Measurements from ENCODE around the gene ZNF99.
"Not testable (repeated sequence)": the region's sequence is repeated elsewhere in the genome, so short reads cannot be mapped to it uniquely, and the experiment has no call there.

The ZNF99 gene

DNA sequence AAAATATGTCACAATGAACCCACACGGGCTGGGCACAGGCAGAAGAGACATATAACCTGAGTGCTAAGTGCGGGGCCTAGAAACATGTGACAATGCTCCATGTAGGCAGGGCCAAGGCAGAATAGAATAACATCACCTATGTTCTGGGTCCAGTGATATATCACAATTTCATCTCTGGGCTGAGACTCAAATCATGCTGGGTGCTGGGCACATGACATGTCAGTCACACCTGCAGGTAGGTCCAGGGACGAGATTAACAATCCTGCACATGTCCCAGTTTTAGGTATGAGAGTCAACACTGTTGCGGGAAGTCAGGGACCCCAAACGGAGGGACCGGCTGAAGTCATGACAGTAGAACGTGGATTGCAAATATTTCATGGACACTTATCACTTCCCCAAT is 50.3 kb downstream of the ZNF99 start:
- Histone ChIP-seq H3K4me1 (ENCODE audit: control insufficient read depth in 1 of 2, insufficient read depth in 2 of 2, low read length in 2 of 2) (no peaks in the 10 kb centered on the region), H3K27me3 (ENCODE audit: control insufficient read depth in 1 of 2, insufficient read depth in 2 of 2, low read length in 2 of 2) (no peaks in the 10 kb centered on the region), H3K4me3 (ENCODE audit: low read depth in 1 of 2, low read length in 2 of 2) (no peak overlapping the region), H3K9ac (ENCODE audit: low read depth in 1 of 2, low read length in 2 of 2) (no peak overlapping the region), H3K9me3 (ENCODE audit: control insufficient read depth in 1 of 2, low read length in 2 of 2) (peaks cover 42 to 45% of the 10 kb centered on the region in 2 donors), H3K36me3 (ENCODE audit: control insufficient read depth in 1 of 2, insufficient read depth in 2 of 2, low read length in 2 of 2) (no peaks in the 10 kb centered on the region), H3K27ac (ENCODE audit: low read depth, low read length) (no peak overlapping the region)

DNA sequence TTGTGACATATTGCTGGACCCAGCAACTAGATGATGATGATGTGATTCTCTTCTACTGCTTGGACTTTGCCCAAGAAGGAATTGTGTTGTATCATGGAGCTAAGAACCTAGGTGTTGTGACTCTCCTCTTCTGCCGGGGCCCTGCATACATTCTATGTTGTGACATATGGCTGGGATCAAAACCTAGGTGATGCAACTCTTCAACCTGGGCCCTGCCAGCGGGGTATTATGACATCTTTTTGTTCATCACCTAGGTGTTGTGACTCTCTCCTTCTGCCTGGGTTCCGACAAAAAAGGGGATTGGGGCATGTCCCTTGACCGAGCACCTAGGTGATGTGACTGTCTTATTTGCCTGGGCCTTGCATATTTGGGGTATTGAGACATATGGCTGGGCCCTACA is 55.7 kb downstream of the ZNF99 start:
- not testable (repeated sequence) for H3K27me3 ChIP-seq (ENCODE audit: control insufficient read depth in 1 of 2, insufficient read depth in 2 of 2, low read length in 2 of 2); H3K9ac ChIP-seq (ENCODE audit: low read depth in 1 of 2, low read length in 2 of 2); H3K36me3 ChIP-seq (ENCODE audit: control insufficient read depth in 1 of 2, insufficient read depth in 2 of 2, low read length in 2 of 2); H3K4me3 ChIP-seq (ENCODE audit: low read depth in 1 of 2, low read length in 2 of 2); H3K27ac ChIP-seq (ENCODE audit: low read depth, low read length); H3K4me1 ChIP-seq (ENCODE audit: control insufficient read depth in 1 of 2, insufficient read depth in 2 of 2, low read length in 2 of 2)
- H3K9me3 ChIP-seq (ENCODE audit: control insufficient read depth in 1 of 2, low read length in 2 of 2) = peaks cover 39% of the 10 kb centered on the region in 2 donors

DNA sequence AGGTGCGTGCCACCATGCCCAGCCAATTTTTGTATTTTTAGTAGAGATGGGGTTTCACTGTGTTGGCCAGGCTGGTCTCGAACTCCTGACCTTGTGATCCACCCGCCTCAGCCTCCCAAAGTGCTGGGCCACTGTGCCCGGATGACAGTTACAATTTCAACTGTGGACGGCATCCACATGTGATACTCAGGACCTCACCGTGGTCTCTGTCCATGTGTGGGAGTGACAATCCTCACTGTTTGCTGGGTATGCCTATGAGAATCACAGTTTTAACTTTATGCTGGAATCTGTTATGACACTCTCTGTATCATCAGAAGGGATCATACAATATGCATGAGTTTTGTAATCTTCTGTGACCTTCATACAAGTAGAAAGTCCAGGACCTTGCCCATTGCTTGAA is 62.4 kb downstream of the ZNF99 start:
- H3K4me3 ChIP-seq (ENCODE audit: low read depth in 1 of 2, low read length in 2 of 2); H3K27me3 ChIP-seq (ENCODE audit: control insufficient read depth in 1 of 2, insufficient read depth in 2 of 2, low read length in 2 of 2); H3K27ac ChIP-seq (ENCODE audit: low read depth, low read length); H3K36me3 ChIP-seq (ENCODE audit: control insufficient read depth in 1 of 2, insufficient read depth in 2 of 2, low read length in 2 of 2); H3K4me1 ChIP-seq (ENCODE audit: control insufficient read depth in 1 of 2, insufficient read depth in 2 of 2, low read length in 2 of 2); H3K9ac ChIP-seq (ENCODE audit: low read depth in 1 of 2, low read length in 2 of 2): not testable (repeated sequence)
- H3K9me3 ChIP-seq (ENCODE audit: control insufficient read depth in 1 of 2, low read length in 2 of 2) = peaks cover 34 to 46% of the 10 kb centered on the region in 2 donors

DNA sequence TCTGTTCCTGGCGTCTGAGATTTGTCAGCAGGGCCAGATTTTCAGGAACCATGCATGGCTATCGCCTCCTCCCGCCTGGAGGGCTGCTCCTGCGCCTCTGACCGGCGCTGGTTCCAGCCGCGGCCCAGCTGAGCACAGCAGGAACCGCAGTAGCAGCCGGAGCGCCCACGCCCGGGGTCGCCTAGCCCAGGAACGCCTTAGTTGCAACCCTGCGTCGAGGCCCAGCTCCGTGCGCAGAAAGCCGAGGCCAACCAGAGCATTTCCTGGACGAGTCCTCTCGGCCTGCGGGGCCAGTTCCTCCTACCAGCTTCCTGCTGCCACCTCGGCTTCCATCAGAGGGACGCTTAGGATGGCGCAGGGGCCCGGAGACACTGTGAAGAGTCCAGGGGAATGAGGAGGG is 75.0 kb downstream of the ZNF99 start:
- H3K9ac ChIP-seq (ENCODE audit: low read depth in 1 of 2, low read length in 2 of 2) = no peak overlapping the region
- H3K4me3 ChIP-seq (ENCODE audit: low read depth in 1 of 2, low read length in 2 of 2) = no peak overlapping the region
- no peak overlapping the region for H3K27ac ChIP-seq (ENCODE audit: low read depth, low read length)
- no peaks in the 10 kb centered on the region for H3K27me3 ChIP-seq (ENCODE audit: control insufficient read depth in 1 of 2, insufficient read depth in 2 of 2, low read length in 2 of 2)
- no peaks in the 10 kb centered on the region for H3K36me3 ChIP-seq (ENCODE audit: control insufficient read depth in 1 of 2, insufficient read depth in 2 of 2, low read length in 2 of 2)
- H3K4me1 ChIP-seq (ENCODE audit: control insufficient read depth in 1 of 2, insufficient read depth in 2 of 2, low read length in 2 of 2) = no peaks in the 10 kb centered on the region
- peaks cover 12 to 19% of the 10 kb centered on the region in 2 donors for H3K9me3 ChIP-seq (ENCODE audit: control insufficient read depth in 1 of 2, low read length in 2 of 2)

DNA sequence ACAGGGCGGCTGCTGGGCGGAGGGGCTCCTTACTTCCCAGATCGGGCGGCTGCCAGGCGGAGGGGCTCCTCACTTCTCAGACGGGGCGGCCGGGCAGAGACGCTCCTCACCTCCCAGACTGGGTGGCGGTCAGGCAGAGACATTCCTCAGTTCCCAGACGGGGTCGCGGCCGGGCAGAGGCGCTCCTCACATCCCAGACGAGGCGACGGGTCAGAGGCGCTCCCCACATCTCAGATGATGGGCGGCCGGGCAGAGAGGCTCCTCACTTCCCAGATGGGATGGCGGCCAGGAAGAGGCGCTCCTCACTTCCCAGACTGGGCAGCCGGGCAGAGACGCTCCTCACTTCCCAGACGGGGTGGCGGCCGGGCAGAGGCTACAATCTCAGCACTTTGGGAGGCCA is 80.9 kb downstream of the ZNF99 start:
- not testable (repeated sequence) for H3K36me3 ChIP-seq (ENCODE audit: control insufficient read depth in 1 of 2, insufficient read depth in 2 of 2, low read length in 2 of 2); H3K27ac ChIP-seq (ENCODE audit: low read depth, low read length); H3K27me3 ChIP-seq (ENCODE audit: control insufficient read depth in 1 of 2, insufficient read depth in 2 of 2, low read length in 2 of 2); H3K9ac ChIP-seq (ENCODE audit: low read depth in 1 of 2, low read length in 2 of 2); H3K4me1 ChIP-seq (ENCODE audit: control insufficient read depth in 1 of 2, insufficient read depth in 2 of 2, low read length in 2 of 2); H3K4me3 ChIP-seq (ENCODE audit: low read depth in 1 of 2, low read length in 2 of 2)
- H3K9me3 ChIP-seq (ENCODE audit: control insufficient read depth in 1 of 2, low read length in 2 of 2) = peaks cover 11 to 16% of the 10 kb centered on the region in 2 donors

DNA sequence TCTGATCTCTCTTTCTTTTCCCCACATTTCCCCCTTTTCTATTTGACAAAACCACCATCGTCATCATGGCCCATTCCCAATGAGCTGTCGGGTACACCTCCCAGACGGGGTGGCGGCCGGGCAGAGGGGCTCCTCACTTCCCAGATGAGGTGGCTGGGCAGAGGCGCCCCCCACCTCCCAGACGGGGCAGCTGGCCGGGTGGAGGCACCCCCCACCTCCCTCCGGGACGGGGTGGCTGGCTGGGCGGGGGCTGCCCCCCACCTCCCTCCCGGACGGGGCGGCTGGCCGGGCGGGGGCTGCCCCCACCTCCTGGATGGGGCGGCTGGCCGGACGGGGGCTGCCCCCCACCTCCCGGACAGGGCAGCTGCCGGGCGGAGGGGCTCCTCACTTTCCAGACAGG is 81.3 kb downstream of the ZNF99 start:
- not testable (repeated sequence) for H3K4me1 ChIP-seq (ENCODE audit: control insufficient read depth in 1 of 2, insufficient read depth in 2 of 2, low read length in 2 of 2); H3K27me3 ChIP-seq (ENCODE audit: control insufficient read depth in 1 of 2, insufficient read depth in 2 of 2, low read length in 2 of 2); H3K27ac ChIP-seq (ENCODE audit: low read depth, low read length); H3K36me3 ChIP-seq (ENCODE audit: control insufficient read depth in 1 of 2, insufficient read depth in 2 of 2, low read length in 2 of 2); H3K9ac ChIP-seq (ENCODE audit: low read depth in 1 of 2, low read length in 2 of 2); H3K4me3 ChIP-seq (ENCODE audit: low read depth in 1 of 2, low read length in 2 of 2)
- peaks cover 9 to 16% of the 10 kb centered on the region in 2 donors for H3K9me3 ChIP-seq (ENCODE audit: control insufficient read depth in 1 of 2, low read length in 2 of 2)

Data from duodenal mucosa (tissue), 2 donors.